ENCODE results near the gene TPBG.
"Not testable (repeated sequence)": the region's sequence is repeated elsewhere in the genome, so short reads cannot be mapped to it uniquely, and the experiment has no call there.

Gene TPBG

DNA sequence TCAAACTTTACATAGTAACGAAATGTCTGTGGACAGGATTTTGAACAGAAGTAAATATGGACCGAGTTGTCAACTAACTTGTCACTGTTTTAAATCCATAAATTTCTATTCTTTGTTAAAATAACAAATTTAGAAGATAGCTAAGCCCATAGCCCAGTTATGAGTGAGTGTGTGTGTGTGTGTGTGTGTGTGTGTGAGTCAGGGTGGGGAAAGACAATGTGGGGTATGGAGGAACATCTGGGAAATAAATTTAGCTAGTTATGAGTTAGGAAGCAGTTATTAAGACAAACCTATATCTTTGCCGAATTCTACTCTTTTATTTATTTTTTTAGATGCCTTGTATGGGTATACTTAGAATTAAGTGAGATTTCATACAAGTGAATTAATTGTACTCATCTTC lies 9.0 kb downstream of the TPBG start:
- in situ Hi-C loops (cut with MboI; ENCODE audit: low sequenced_read_pairs) = no loop called here

DNA sequence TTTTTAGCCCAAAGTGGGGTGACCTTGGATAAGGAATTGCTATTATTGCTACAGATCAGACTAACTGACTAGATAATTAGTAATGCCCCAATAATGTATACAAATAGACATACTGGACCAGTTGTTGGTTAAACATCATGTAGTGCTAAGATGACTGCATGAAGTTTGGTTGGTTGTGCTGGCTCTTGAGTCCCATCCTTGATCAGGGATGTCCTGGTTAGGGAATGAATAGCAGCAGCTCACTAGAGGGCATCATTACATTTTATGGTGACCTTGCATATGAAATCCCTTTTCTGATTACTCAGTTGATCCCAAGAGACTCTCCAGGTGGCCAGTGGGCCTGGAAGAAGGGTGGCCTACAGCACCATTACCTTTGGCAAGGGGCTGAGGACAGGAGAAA lies 10.9 kb downstream of the TPBG start:
- in situ Hi-C loops (cut with MboI; ENCODE audit: low sequenced_read_pairs) = no loop called here

DNA sequence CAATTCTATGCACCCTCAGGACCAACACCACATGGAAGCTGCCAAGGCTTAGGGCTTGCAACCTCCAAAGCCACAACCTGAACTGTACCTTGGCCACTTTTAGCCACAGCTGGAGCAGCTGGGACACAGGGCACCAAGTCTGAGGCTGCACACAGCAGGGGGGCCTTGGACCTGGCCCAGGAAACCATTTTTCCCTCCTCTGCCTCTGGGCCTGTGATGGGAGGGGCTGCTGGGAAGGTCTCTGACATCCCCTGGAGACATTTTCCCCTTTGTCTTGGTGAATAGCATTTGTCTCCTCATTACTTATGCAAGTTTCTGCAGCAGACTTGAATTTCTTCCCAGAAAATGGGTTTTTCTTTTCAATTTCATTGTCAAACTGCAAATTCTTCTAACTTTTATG lies 13.0 kb downstream of the TPBG start:
- in situ Hi-C loops (cut with MboI; ENCODE audit: low sequenced_read_pairs) = no loop called here

GRCh38 chr6:82380566-82381185 lies 17.1 kb downstream of the TPBG start:
- in situ Hi-C loops (cut with MboI; ENCODE audit: low sequenced_read_pairs) = no loop called here

DNA sequence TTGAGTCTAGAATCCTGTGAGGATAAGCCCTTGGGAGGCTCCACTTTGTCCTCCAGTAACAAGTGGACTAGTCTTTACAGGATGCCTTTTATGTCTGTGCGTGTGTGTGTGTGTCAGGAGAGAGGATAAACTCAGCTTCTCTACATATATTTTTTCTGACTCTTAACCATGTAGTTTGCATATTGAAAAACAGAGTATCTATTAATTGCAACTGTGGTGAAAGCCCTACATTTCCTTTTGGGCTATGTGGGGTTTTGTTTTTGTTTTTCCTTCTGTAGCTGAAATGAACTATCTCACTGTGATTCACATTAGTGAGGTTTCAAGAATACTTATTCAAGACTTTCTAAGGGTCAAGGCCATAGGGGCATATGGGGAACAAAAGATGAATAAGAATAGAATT lies 17.7 kb downstream of the TPBG start:
- in situ Hi-C loops (cut with MboI; ENCODE audit: low sequenced_read_pairs) = no loop called here

DNA sequence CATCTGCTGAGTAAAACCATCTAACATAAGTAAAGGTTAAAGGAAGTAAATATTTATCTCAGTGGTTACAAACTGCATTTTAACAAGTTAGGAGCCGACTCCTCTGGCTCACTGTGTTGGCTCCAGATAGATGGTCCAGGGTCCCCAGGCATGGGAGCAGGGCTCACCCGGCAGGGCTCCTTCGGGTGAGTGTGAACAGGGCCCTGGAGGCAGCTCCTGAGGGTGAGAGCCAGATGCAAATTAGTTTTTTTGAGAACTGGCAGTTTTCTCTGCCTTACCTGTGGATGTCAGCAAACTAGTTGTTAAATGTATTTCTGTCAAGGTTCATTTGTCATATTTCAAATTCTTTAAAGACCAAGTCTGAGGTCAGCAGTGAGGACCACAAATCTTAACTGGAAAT lies 21.5 kb downstream of the TPBG start:
- in situ Hi-C loops (cut with MboI; ENCODE audit: low sequenced_read_pairs) = no loop called here

- in situ Hi-C loops (cut with MboI; ENCODE audit: low sequenced_read_pairs) = no loop called here
These were observed 21.9 kb downstream of the TPBG start for GRCh38 chr6:82385546-82385945.

DNA sequence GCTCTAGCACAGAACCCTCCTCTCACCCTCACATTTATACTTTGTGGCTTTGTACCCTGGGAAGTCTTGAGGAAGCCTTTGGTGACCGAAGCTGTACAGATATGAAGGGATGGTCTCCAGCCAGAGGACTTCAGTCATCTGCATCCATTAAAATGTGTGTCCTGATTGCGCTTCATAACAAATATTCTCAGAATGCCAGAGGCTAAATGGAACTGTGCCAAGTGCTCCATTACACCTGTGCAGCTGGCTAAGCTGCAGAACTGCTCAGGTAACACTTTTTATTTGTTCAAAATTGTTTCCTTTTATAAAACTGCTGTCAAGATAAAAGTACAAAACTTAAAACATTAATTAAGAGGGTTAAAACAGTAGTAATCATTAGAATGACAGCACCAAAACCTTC lies 22.3 kb downstream of the TPBG start:
- in situ Hi-C loops (cut with MboI; ENCODE audit: low sequenced_read_pairs) = no loop called here

- in situ Hi-C loops (cut with MboI; ENCODE audit: low sequenced_read_pairs) = not testable (repeated sequence)
These were observed 31.2 kb downstream of the TPBG start for GRCh38 chr6:82394770-82395169.

DNA sequence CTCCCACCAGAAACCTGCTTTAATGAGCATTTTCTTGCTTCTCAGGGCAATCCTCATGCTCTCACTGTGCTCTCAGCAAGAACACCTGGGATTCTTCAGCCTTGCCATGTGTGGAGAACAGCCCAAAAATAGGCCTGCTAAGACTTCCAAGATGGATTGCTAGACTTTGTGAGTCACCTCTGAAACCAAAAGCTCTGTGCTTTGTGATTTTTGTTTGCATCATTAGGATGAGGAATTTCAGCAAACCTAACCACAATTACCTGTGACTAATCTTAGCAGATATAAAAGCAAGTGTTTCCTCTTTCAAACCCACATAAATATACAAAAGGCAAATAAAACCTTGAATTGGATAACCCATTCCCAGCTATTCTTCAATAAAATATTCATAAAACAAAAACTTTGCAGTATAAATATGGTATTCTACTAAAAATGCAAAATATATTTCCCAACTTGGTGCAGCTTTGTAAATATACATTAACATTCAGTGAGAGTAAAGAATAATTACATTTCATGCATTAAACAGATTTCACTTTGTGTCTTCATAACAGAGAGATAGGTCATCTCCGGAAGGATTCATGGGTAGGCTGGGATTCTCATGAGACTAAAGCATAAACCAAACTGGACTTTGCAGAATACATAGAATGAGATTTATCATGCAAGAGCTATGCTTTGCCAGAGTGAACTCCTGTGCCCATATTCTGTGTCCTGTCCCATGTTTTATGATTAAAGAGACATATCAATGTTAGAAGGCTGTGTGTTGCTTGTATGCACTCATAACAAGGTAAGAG lies 33.5 kb downstream of the TPBG start:
- in situ Hi-C loops (cut with MboI; ENCODE audit: low sequenced_read_pairs) = no loop called here

DNA sequence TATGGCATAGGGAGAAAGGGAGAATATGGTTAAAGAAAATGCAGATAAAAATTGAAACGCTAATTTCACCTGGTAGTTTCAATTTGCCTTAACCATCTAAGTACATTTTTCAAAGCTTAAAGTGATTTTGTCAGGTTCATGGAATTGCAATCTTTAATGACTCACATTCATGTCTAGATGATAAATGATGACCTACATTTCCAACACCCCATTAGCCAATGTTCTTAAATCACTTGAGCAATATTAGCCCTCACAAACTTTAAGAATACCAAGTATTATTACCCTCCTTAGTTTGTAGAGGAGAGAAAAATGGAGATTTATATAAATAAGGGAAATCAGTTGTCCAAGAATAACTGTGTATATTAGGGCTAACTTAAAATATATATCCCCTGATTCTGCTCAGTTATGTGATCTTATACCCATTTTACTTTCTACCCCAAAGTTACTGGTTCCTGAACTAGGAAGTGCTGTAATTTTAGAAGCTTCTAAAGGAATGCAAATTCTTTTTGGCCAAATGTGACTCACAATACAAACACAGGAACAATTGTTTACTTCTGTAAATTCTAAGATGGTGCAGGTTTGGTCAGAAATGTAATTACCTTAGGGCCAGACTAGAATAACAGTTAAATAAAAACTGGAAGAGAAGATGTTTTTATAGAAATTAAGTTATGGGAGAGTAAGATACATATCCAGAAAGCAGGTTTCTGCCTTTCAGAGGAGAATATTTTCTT lies 34.5 kb downstream of the TPBG start:
- in situ Hi-C loops (cut with MboI; ENCODE audit: low sequenced_read_pairs) = no loop called here

- in situ Hi-C loops (cut with MboI; ENCODE audit: low sequenced_read_pairs) = no loop called here
These were observed 45.4 kb downstream of the TPBG start for GRCh38 chr6:82408952-82409431.

DNA sequence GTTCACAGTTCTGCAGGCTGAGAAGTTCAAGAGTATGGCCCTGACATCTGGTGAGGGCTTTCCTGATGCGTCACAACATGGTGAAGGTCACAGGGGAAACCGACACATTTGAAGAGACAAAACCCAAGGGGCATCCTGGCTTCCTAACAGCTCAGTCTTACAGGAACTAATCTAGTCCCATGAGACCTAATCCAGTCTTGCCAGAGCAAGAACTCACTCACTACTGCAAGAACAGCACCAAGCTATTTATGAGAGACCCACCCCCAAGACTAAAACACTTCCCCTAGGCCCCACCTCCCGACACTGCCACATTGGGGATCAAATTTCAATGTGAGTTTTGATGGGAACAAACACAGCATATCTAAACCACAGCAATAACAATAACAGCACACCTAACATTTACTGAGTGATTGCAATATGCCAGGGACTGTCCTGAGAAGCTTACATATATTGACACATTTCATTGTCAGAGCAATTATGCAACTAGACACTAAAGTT lies 46.6 kb downstream of the TPBG start:
- in situ Hi-C loops (cut with MboI; ENCODE audit: low sequenced_read_pairs) = no loop called here

- in situ Hi-C loops (cut with MboI; ENCODE audit: low sequenced_read_pairs) = no loop called here
These were observed 50.3 kb downstream of the TPBG start for GRCh38 chr6:82413868-82414267.

GRCh38 chr6:82415820-82416219 lies 52.2 kb downstream of the TPBG start:
- in situ Hi-C loops (cut with MboI; ENCODE audit: low sequenced_read_pairs) = no loop called here

- in situ Hi-C loops (cut with MboI; ENCODE audit: low sequenced_read_pairs) = no loop called here
These were observed 52.7 kb downstream of the TPBG start for GRCh38 chr6:82416346-82416745.

Data from HL-60/S4 (cell line).